Measurements from ENCODE around the gene ADGRE2. TPM values are rescaled to one million over a fixed set of nuclear protein-coding genes. Genes with fewer than 3 reads are reported as not detected.

ADGRE2 gene
- polyA plus RNA-seq, 10 donors, result 0.37 to 1.8 (median 0.65) TPM

Other genes starting within 250 kb of the ADGRE2 start
- 100 to 1,000 TPM in 8 of 10 donors, 10 to 100 TPM in 2; 72.1 to 120 (median 103) TPM for gene TECR, start 249.0 kb downstream of the ADGRE2 start, polyA plus RNA-seq (ENCODE audit: insufficient read length in 10 of 10)
- gene NDUFB7, start 206.5 kb downstream of the ADGRE2 start, polyA plus RNA-seq (ENCODE audit: insufficient read length in 10 of 10), result 100 to 1,000 TPM in 7 of 10 donors, 10 to 100 TPM in 3; 89.7 to 158 (median 111) TPM
- under 1 TPM in 6 of 10 donors, not detected in 4; 0.05 to 0.21 (median 0.12) TPM for gene CLEC17A, start 195.5 kb downstream of the ADGRE2 start, polyA plus RNA-seq (ENCODE audit: insufficient read length in 10 of 10)
- gene ADGRE3, start 103.7 kb downstream of the ADGRE2 start, polyA plus RNA-seq (ENCODE audit: insufficient read length in 10 of 10), result under 1 TPM in 1 of 10 donors, not detected in 9; 0.05 TPM
- gene ZNF333, start 88.5 kb downstream of the ADGRE2 start, polyA plus RNA-seq (ENCODE audit: insufficient read length in 10 of 10), result 10 to 100 TPM; 11.8 to 28.5 (median 16.0) TPM
- under 1 TPM in 3 of 10 donors, not detected in 7; 0.05 to 0.30 (median 0.09) TPM for gene OR7A5, start 56.6 kb upstream of the ADGRE2 start, polyA plus RNA-seq (ENCODE audit: insufficient read length in 10 of 10)
- under 1 TPM; 0.08 to 0.63 (median 0.21) TPM for gene OR7C1, start 56.6 kb upstream of the ADGRE2 start, polyA plus RNA-seq (ENCODE audit: insufficient read length in 10 of 10)
- gene OR7A10, start 70.4 kb upstream of the ADGRE2 start, polyA plus RNA-seq (ENCODE audit: insufficient read length in 10 of 10), result not detected
- gene OR7A17, start 107.6 kb upstream of the ADGRE2 start, polyA plus RNA-seq (ENCODE audit: insufficient read length in 10 of 10), result under 1 TPM in 3 of 10 donors, not detected in 7; 0.04 to 0.07 (median 0.07) TPM
- not detected for gene OR7C2, start 162.9 kb upstream of the ADGRE2 start, polyA plus RNA-seq (ENCODE audit: insufficient read length in 10 of 10)
- 1 to 10 TPM in 2 of 10 donors, under 1 TPM in 8; 0.12 to 6.1 (median 0.32) TPM for gene SLC1A6, start 201.3 kb upstream of the ADGRE2 start, polyA plus RNA-seq (ENCODE audit: insufficient read length in 10 of 10)

Measured in muscle of back (tissue), 10 donors.